ENCODE measurements around the gene PSG11.
"Not testable (repeated sequence)": the region's sequence is repeated elsewhere in the genome, so short reads cannot be mapped to it uniquely, and the experiment has no call there.

- not testable (repeated sequence) for TF ChIP-seq POLR2A (IDR thresholded peaks at IDR 0.05); POLR2AphosphoS5 (IDR thresholded peaks at IDR 0.05; ENCODE audit: insufficient read depth in 1 of 2, low read depth in 1 of 2)
Measured at GRCh38 chr19:43003634-43004033, 22.6 kb downstream of the PSG11 start.

All from vagina (tissue), 2 donors.